Heart right ventricle (tissue), 16 donors: ENCODE data around the gene SNAP47. TPM values are rescaled to one million over a fixed set of nuclear protein-coding genes. Genes with fewer than 3 reads are reported as not detected.

Experiments
- ATAC-seq, 8 donors: fragments of 200-7000 bp; cut with Tn5 transposase; one replicate each; pipeline ENCODE4 v1.9.1; 2020; ENCODE audit warnings: mild to moderate bottlenecking in 8 of 8, moderate library complexity in 8 of 8, moderate number of reproducible peaks in 1 of 8
- DNase-seq, 2 donors: peaks; one replicate each; pipeline ENCODE4 v3.0.0-alpha.2; 2020
- H3K27ac ChIP-seq, 10 donors: fragments of 200-600 bp; sonication (generic) in 2 of 10; one replicate each; pipeline versions ENCODE4 v1.5.0 to v1.8.0; 2020 to 2022; ENCODE audit warnings: mild to moderate bottlenecking in 3 of 10
- H3K27me3 ChIP-seq, 7 donors: fragments of 200-600 bp; one replicate each; pipeline ENCODE4 v1.8.0; 2021 to 2022; ENCODE audit warnings: mild to moderate bottlenecking in 2 of 7
- H3K36me3 ChIP-seq, 9 donors: fragments of 200-600 bp; sonication (generic) in 1 of 9; one replicate each; pipeline versions ENCODE4 v1.5.0 to v1.8.0; 2020 to 2022; ENCODE audit warnings: mild to moderate bottlenecking in 2 of 9
- H3K4me1 ChIP-seq, 9 donors: fragments of 200-600 bp; sonication (generic) in 1 of 9; one replicate each; pipeline versions ENCODE4 v1.5.0 to v1.8.0; 2020 to 2022; ENCODE audit warnings: mild to moderate bottlenecking in 4 of 9
- H3K4me3 ChIP-seq, 10 donors: fragments of 200-600 bp; sonication (generic) in 2 of 10; one replicate each; pipeline versions ENCODE4 v1.5.0 to v1.8.0; 2020 to 2022; ENCODE audit warnings: mild to moderate bottlenecking in 7 of 10, moderate library complexity in 2 of 10
- H3K9me3 ChIP-seq, 11 donors: fragments of 200-600 bp in 10 of 11; sonication (generic) in 2 of 11; one replicate each; pipeline versions ENCODE4 v1.5.0 to v1.8.0; 2013 to 2022; ENCODE audit warnings: mild to moderate bottlenecking in 2 of 11, control low read depth in 1 of 11, moderate library complexity in 1 of 11
- WGBS, 2 donors: extraction: QIAGEN DNeasy Blood & Tissue Kit; methylation state at CpG; one replicate each; pipeline ENCODE4 v1.1.7; 2013; ENCODE audit warnings: inconsistent platforms in 1 of 2; 5-methylcytosine and 5-hydroxymethylcytosine counted together
- intact Hi-C, 10 donors: fragments of 100-400 bp; cut with DNase I; formaldehyde crosslinking; loops; one replicate each; pipeline versions ENCODE4 v1.11.1 to v1.14.2; 2022
- polyA plus RNA-seq, 2 donors: library from polyadenylated mRNA; stranded (reverse); fragments of 200-250 nt; gene quantifications; one replicate each; pipeline ENCODE4 v1.2.3, GENCODE V29; 2013
- total RNA-seq, 10 donors: library from RNA; stranded (reverse); fragmentation: NEBNext Ultra II Directional in 3 of 10; extraction: Animal tissue kit (Norgen Biotek cat#: 25700) in 3 of 10; gene quantifications; one replicate each; pipeline versions ENCODE4 v1.2.1 to v1.2.4, GENCODE V29; 2021 to 2023
- TF ChIP-seq, protein P1 (sequence below), 9 donors: fragments of 200-600 bp; sonication (generic) in 2 of 9; IDR thresholded peaks; one replicate each; pipeline versions ENCODE4 v1.5.0 to v1.8.0; 2021 to 2022; ENCODE audit warnings: antibody characterized with exemption in 9 of 9, mild to moderate bottlenecking in 5 of 9, moderate library complexity in 1 of 9
- donor health status: Arrhythmogenic right ventricular cardiomyopathy.
- donor health status: ischemic (EF 13 %, LVEDD 7.1; RV severe dilation, severe dysfunction).
- donor health status: healthy with polysubstance abuse.
- donor health status: DM: no; HTN: yes; CAD: no.
- donor health status: DM: no; HTN: no; CAD: no.
- donor health status: ischemic (EF 25% LVEDD 6.9; RV normal size, moderate dysfunction).
- donor health status: ischemic (EF 25% LVEDD 5.7; RV mildly dilated, moderate dysfunction).
- donor health status: healthy.
- donor health status: DM: yes; HTN: yes; CAD: no.
- donor health status: Ischemic cardiomyopathy.
- donor health status: ischemic (EF 35%, LVEDD 5.7; RV mildly dilated, moderate dysfunction).
- donor health status: nonischemic (EF 11% LVEDD 7.7; RV severe dilation, severe dysfunction).
- donor health status: DM: yes; HTN: yes; CAD: no.
- donor health status: PGD.
- donor health status: ischemic (EF 29% LVEDD 5.4; RV normal size, mild dysfunction).
- donor health status: nonischemic (EF 23%, LVEDD 6.1; RV moderate dilation, normal function).

The SNAP47 gene
- total and polyA plus RNA-seq, 12 donors, result 18.4 to 102 (median 49.7) TPM

DNA sequence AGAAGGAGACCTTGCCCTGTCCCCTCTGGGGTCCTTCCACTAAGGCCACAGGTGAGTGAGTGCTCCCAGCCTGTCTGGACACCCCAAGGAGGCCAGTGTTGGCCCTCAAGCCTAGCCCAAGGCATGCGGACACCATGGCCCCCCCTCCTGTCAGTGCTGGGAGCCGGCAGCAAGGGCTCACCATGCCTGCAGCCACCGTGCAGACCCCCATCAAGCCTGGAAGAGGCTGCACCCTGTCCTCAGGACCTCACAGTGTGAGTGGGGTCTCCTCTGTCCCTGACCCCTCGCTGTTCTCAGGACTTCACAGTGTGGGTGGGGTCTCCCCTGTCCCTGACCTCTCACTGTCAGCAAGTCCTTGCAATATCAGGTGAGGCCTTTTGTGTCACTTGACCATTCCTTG lies 47.0 kb downstream of the SNAP47 start:
- ATAC-seq (no peak), DNase-seq (no peak)
- Histone ChIP-seq H3K4me1 (peaks cover 10 to 26% (median 15%) of the 10 kb centered on the region in 9 donors), H3K27me3 (peaks cover 0 to 18% (median 0%) of the 10 kb centered on the region in 7 donors), H3K4me3 (no peak overlapping the region), H3K27ac (no peak overlapping the region), H3K9me3 (no peaks in the 10 kb centered on the region), H3K36me3 (peaks cover 0 to 29% (median 0%) of the 10 kb centered on the region in 9 donors)
- TF ChIP-seq, protein P1, sequence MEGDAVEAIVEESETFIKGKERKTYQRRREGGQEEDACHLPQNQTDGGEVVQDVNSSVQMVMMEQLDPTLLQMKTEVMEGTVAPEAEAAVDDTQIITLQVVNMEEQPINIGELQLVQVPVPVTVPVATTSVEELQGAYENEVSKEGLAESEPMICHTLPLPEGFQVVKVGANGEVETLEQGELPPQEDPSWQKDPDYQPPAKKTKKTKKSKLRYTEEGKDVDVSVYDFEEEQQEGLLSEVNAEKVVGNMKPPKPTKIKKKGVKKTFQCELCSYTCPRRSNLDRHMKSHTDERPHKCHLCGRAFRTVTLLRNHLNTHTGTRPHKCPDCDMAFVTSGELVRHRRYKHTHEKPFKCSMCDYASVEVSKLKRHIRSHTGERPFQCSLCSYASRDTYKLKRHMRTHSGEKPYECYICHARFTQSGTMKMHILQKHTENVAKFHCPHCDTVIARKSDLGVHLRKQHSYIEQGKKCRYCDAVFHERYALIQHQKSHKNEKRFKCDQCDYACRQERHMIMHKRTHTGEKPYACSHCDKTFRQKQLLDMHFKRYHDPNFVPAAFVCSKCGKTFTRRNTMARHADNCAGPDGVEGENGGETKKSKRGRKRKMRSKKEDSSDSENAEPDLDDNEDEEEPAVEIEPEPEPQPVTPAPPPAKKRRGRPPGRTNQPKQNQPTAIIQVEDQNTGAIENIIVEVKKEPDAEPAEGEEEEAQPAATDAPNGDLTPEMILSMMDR (IDR thresholded peaks at IDR 0.05), result no peak
- intact Hi-C loops, result loop anchor here in 1 of 10 donors (10.0 kb wide), 1 partner anchor 103 kb away; no protein-coding TSS in a partner anchor
- 88 to 94% methylated on average over 4 of the region's 4 CpGs for WGBS, 2 donors

DNA sequence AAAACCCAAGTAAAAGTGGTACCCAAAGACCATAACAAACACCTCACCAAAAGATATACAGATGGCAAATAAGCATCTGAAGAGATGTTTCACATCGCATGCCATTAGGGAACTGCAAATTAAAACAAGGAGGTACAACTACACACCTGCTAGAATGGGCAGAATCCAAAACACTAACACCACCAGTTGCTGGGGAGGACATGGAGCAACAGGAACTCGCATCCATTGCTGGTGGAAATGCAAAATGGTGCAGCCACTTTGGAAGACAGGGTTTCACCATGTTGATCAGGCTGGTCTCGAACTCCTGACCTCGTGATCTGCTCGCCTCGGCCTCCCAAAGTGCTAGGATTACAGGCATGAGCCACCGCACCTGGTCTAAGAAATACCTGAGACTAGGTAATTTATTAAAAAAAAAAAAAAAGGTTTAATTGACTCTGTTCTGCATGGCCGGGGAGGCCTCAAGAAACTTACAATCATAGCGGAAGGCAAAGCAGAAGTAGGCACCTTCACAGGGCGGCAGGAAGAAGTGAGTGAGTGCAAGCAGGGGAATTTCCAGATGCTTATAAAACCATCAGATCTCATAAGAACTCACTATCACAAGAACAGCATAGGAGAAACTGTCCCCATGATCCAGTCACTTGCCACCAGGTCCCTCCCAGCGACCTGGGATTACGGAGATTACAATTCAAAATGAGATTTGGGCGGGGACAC lies 50.0 kb downstream of the SNAP47 start:
- no peak overlapping the region for H3K4me3 ChIP-seq
- peaks cover 0 to 33% (median 0%) of the 10 kb centered on the region in 7 donors for H3K27me3 ChIP-seq
- WGBS, 2 donors, result 90 to 92% methylated on average over 13 of the region's 13 CpGs
- H3K27ac ChIP-seq, result no peak overlapping the region
- intact Hi-C loops, result loop anchor here in 1 of 10 donors (10.0 kb wide), 1 partner anchor 100 kb away; no protein-coding TSS in a partner anchor
- TF ChIP-seq, protein P1 (IDR thresholded peaks at IDR 0.05), result no peak
- no peaks in the 10 kb centered on the region for H3K9me3 ChIP-seq
- DNase-seq (no peak), ATAC-seq (no peak)
- peaks cover 10 to 33% (median 23%) of the 10 kb centered on the region in 9 donors for H3K4me1 ChIP-seq
- peaks cover 0 to 22% (median 0%) of the 10 kb centered on the region in 9 donors for H3K36me3 ChIP-seq

- Histone ChIP-seq H3K36me3 (peaks cover 0 to 14% (median 0%) of the 10 kb centered on the region in 9 donors), H3K9me3 (no peaks in the 10 kb centered on the region), H3K27me3 (peaks cover 0 to 33% (median 0%) of the 10 kb centered on the region in 7 donors), H3K4me3 (peak overlapping the region in 4 of 10 donors; percentile 56 to 72 (median 58)), H3K4me1 (peaks cover 10 to 27% (median 23%) of the 10 kb centered on the region in 9 donors), H3K27ac (no peak overlapping the region)
- TF ChIP-seq, protein P1 (IDR thresholded peaks at IDR 0.05), result no peak
- WGBS, 2 donors, result 56 to 61% methylated on average over 19 of the region's 19 CpGs
- intact Hi-C loops, result loop anchor here in 1 of 10 donors (10.0 kb wide), 1 partner anchor 99 kb away; no protein-coding TSS in a partner anchor
- ATAC-seq (no peak), DNase-seq (no peak)
Observed at GRCh38 chr1:227785805-227786671, 50.8 kb downstream of the SNAP47 start.
